Cerebellar cortex (tissue), 1 donor: ENCODE data around the gene CDC42BPA.
A peak's percentile ranks its signal among the peaks of the same experiment; 100 is the strongest.

Experiments used
- DNase-seq: peaks from one replicate; pipeline ENCODE4 v3.0.0-alpha.2; 2015; ENCODE audit warnings: low spot score

Gene CDC42BPA

GRCh38 chr1:227333423-227333822 lies 15.1 kb upstream of the CDC42BPA start:
- no peak for DNase-seq

GRCh38 chr1:227330279-227331076 lies 12.2 kb upstream of the CDC42BPA start:
- no peak for DNase-seq

GRCh38 chr1:227328405-227329019 lies 10.2 kb upstream of the CDC42BPA start:
- DNase-seq = no peak

- DNase-seq = no peak
Observed at GRCh38 chr1:227325156-227325555, 6.9 kb upstream of the CDC42BPA start.

GRCh38 chr1:227323967-227324268 lies 5.6 kb upstream of the CDC42BPA start:
- no peak for DNase-seq

GRCh38 chr1:227323171-227323966 lies 5.1 kb upstream of the CDC42BPA start:
- DNase-seq = no peak

- no peak for DNase-seq
Observed at GRCh38 chr1:227322376-227322775, 4.1 kb upstream of the CDC42BPA start.

GRCh38 chr1:227321035-227321434 lies 2.7 kb upstream of the CDC42BPA start:
- DNase-seq = no peak

GRCh38 chr1:227320476-227320875 lies 2.2 kb upstream of the CDC42BPA start:
- no peak for DNase-seq

- DNase-seq = peak; percentile 83
Observed at GRCh38 chr1:227318853-227319607, 738 bp upstream of the CDC42BPA start.

GRCh38 chr1:227317523-227318015 lies 723 bp downstream of the CDC42BPA start:
- peak; percentile 72 for DNase-seq

- peak; percentile 57 for DNase-seq
Observed at GRCh38 chr1:227317011-227317451, 1.3 kb downstream of the CDC42BPA start.

- DNase-seq = no peak
Observed at GRCh38 chr1:227316456-227316855, 1.8 kb downstream of the CDC42BPA start.

- DNase-seq = peak; percentile 57
Observed at GRCh38 chr1:227315629-227316346, 2.5 kb downstream of the CDC42BPA start.

- DNase-seq = no peak
Observed at GRCh38 chr1:227314014-227314848, 4.1 kb downstream of the CDC42BPA start.

- no peak for DNase-seq
Observed at GRCh38 chr1:227312361-227313025, 5.8 kb downstream of the CDC42BPA start.

- no peak for DNase-seq
Observed at GRCh38 chr1:227311389-227312001, 6.8 kb downstream of the CDC42BPA start.

- DNase-seq = no peak
Observed at GRCh38 chr1:227308367-227309336, 9.6 kb downstream of the CDC42BPA start.
